Smooth muscle cell (in vitro differentiated cells): Measurements from ENCODE around the gene C1D. TPM values are rescaled to one million over a fixed set of nuclear protein-coding genes. Genes with fewer than 3 reads are reported as not detected.

Experiments
- DNase-seq: peaks from one replicate; lab custom pipeline; 2025; ENCODE audit not compliant: unreplicated experiment; lab: John Stamatoyannopoulos, UW
- H2AFZ ChIP-seq: fragments of 200-600 bp; sonication (generic); 2 replicates; pipeline ENCODE4 v1.6.0; 2016; ENCODE audit warnings: antibody characterized with exemption, low read depth, mild to moderate bottlenecking
- H3F3A ChIP-seq: fragments of 200-600 bp; sonication (generic); 2 replicates; pipeline ENCODE4 v1.6.0; 2017; ENCODE audit warnings: antibody characterized with exemption, low read depth
- H3K27ac ChIP-seq: fragments of 200-600 bp; sonication (generic); 2 replicates; pipeline ENCODE4 v1.5.1; 2016; ENCODE audit warnings: low read depth, mild to moderate bottlenecking
- H3K27me3 ChIP-seq: fragments of 200-600 bp; sonication (generic); 2 replicates; pipeline ENCODE4 v1.6.1; 2016; ENCODE audit warnings: low read depth, mild to moderate bottlenecking
- H3K36me3 ChIP-seq: fragments of 200-600 bp; sonication (generic); 2 replicates; pipeline ENCODE4 v1.5.1; 2016; ENCODE audit warnings: low read depth
- H3K4me1 ChIP-seq: fragments of 200-600 bp; sonication (generic); 2 replicates; pipeline ENCODE4 v1.5.1; 2016; ENCODE audit warnings: low read depth
- H3K4me2 ChIP-seq: fragments of 200-600 bp; sonication (generic); 2 replicates; pipeline ENCODE4 v1.6.0; 2016; ENCODE audit warnings: mild to moderate bottlenecking
- H3K4me3 ChIP-seq: fragments of 200-600 bp; sonication (generic); 2 replicates; pipeline ENCODE4 v1.5.1; 2016; ENCODE audit warnings: mild to moderate bottlenecking
- H3K79me2 ChIP-seq: fragments of 200-600 bp; sonication (generic); 2 replicates; pipeline ENCODE4 v1.6.0; 2016; ENCODE audit warnings: low read depth, mild to moderate bottlenecking
- H3K9ac ChIP-seq: fragments of 200-600 bp; sonication (generic); 2 replicates; pipeline ENCODE4 v1.6.0; 2016; ENCODE audit warnings: low read depth
- H3K9me3 ChIP-seq: fragments of 200-600 bp; sonication (generic); replicated peaks from 2 replicates; pipeline ENCODE4 v1.5.1; 2016; ENCODE audit warnings: low read depth
- H4K20me1 ChIP-seq: fragments of 200-600 bp; sonication (generic); 2 replicates; pipeline ENCODE4 v1.6.0; 2016; ENCODE audit warnings: low read depth
- WGBS: methylation state at CpG from one replicate; pipeline ENCODE4 v1.1.7; 2016; ENCODE audit warnings: low lambda C conversion rate; 5-methylcytosine and 5-hydroxymethylcytosine counted together
- polyA plus RNA-seq: library from polyadenylated mRNA; unstranded; fragments of >200 nt; fragmentation: Nextera tagmentation; extraction: Ambion mirVana; gene quantifications from 2 replicates; pipeline ENCODE4 v1.2.1, GENCODE V29; 2016
- total RNA-seq: library from RNA; depleted of rRNA; stranded (reverse); fragments of >200 nt; gene quantifications from 2 replicates; pipeline ENCODE4 v1.2.3, GENCODE V29; 2014
- TF ChIP-seq, protein P1 (sequence below): fragments of 200-600 bp; sonication (generic); IDR thresholded peaks from 2 replicates; pipeline ENCODE4 v1.5.1; 2017; ENCODE audit warnings: borderline replicate concordance, mild to moderate bottlenecking, antibody characterized with exemption; ENCODE audit not compliant: insufficient read depth, poor library complexity, severe bottlenecking

Gene C1D
- total and polyA plus RNA-seq, 2 experiments from 2014 or later, result 25.8 to 53.8 TPM

- H3F3A ChIP-seq, result no peaks in the 10 kb centered on the region
- no peak overlapping the region for H3K4me2 ChIP-seq
- WGBS, result 85% methylated on average over 2 of the region's 2 CpGs
- H3K9me3 ChIP-seq, result no peaks in the 10 kb centered on the region
- no peak overlapping the region for H3K9ac ChIP-seq
- no peaks in the 10 kb centered on the region for H3K27me3 ChIP-seq
- no peak for DNase-seq
- TF ChIP-seq, protein P1, sequence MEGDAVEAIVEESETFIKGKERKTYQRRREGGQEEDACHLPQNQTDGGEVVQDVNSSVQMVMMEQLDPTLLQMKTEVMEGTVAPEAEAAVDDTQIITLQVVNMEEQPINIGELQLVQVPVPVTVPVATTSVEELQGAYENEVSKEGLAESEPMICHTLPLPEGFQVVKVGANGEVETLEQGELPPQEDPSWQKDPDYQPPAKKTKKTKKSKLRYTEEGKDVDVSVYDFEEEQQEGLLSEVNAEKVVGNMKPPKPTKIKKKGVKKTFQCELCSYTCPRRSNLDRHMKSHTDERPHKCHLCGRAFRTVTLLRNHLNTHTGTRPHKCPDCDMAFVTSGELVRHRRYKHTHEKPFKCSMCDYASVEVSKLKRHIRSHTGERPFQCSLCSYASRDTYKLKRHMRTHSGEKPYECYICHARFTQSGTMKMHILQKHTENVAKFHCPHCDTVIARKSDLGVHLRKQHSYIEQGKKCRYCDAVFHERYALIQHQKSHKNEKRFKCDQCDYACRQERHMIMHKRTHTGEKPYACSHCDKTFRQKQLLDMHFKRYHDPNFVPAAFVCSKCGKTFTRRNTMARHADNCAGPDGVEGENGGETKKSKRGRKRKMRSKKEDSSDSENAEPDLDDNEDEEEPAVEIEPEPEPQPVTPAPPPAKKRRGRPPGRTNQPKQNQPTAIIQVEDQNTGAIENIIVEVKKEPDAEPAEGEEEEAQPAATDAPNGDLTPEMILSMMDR, result no peak
- H3K4me1 ChIP-seq, result no peaks in the 10 kb centered on the region
- H3K79me2 ChIP-seq, result no peaks in the 10 kb centered on the region
- no peaks in the 10 kb centered on the region for H3K36me3 ChIP-seq
- H3K4me3 ChIP-seq, result no peak overlapping the region
- H2AFZ ChIP-seq, result no peak overlapping the region
- no peaks in the 10 kb centered on the region for H4K20me1 ChIP-seq
- H3K27ac ChIP-seq, result no peak overlapping the region
Measured at GRCh38 chr2:68093634-68094033, 30.8 kb upstream of the C1D start.

DNA sequence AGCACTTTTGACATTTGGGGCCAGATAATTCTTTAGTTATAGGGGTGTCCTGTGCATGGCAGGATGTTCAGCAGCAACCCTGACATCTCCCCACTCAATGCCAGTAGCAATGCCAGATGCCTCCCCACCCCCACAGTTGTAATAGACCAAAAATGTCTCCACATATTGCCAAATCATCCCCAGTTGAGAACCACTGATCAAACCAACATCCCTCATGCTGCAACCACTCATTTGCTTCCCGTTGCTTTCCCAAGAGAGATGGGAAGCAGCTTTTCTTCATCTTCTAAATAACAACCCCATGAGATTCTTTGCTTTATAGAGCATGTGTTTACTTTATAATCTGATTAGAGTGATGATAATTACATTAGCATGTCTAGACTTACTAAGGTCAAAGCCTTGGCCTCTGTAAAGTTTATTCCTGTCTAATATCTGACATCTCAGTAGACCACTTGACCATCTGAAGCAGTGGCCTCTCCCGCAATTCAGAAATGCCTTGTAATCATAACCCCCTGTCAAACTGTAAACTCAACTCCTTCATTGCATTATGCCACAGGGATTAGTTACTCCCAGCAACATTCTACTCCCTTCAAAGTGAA lies 28.7 kb upstream of the C1D start:
- WGBS, result 65% methylated on average over 2 of the region's 2 CpGs
- H3K36me3 ChIP-seq, result no peaks in the 10 kb centered on the region
- no peak for DNase-seq

GRCh38 chr2:68089961-68090360 lies 27.2 kb upstream of the C1D start:
- Histone ChIP-seq H3K79me2 (no peaks in the 10 kb centered on the region), H3K27ac (no peak overlapping the region), H3K9me3 (no peaks in the 10 kb centered on the region), H3K4me1 (no peaks in the 10 kb centered on the region), H2AFZ (no peak overlapping the region), H3F3A (no peaks in the 10 kb centered on the region), H3K36me3 (no peaks in the 10 kb centered on the region), H3K4me3 (no peak overlapping the region), H3K27me3 (peaks cover 5% of the 10 kb centered on the region), H3K4me2 (no peak overlapping the region), H3K9ac (no peak overlapping the region), H4K20me1 (no peaks in the 10 kb centered on the region)
- 93% methylated on average over 1 of the region's 1 CpG for WGBS
- TF ChIP-seq, protein P1, result no peak
- no peak for DNase-seq

More for the DNA sequence above, 28.7 kb upstream of the C1D start:
- peaks cover 5% of the 10 kb centered on the region for H3K27me3 ChIP-seq
- TF ChIP-seq, protein P1, result no peak
- no peaks in the 10 kb centered on the region for H4K20me1 ChIP-seq
- no peaks in the 10 kb centered on the region for H3K9me3 ChIP-seq
- H2AFZ ChIP-seq, result no peak overlapping the region
- H3K79me2 ChIP-seq, result no peaks in the 10 kb centered on the region
- no peak overlapping the region for H3K4me2 ChIP-seq
- no peak overlapping the region for H3K9ac ChIP-seq
- H3K4me3 ChIP-seq, result no peak overlapping the region
- H3K27ac ChIP-seq, result no peak overlapping the region
- no peaks in the 10 kb centered on the region for H3K4me1 ChIP-seq
- no peaks in the 10 kb centered on the region for H3F3A ChIP-seq

- no peaks in the 10 kb centered on the region for H3K9me3 ChIP-seq
- H3K27ac ChIP-seq, result no peak overlapping the region
- H3F3A ChIP-seq, result no peaks in the 10 kb centered on the region
- H3K36me3 ChIP-seq, result no peaks in the 10 kb centered on the region
- no peak overlapping the region for H3K4me2 ChIP-seq
- no peak overlapping the region for H2AFZ ChIP-seq
- H3K4me3 ChIP-seq, result no peak overlapping the region
- H3K79me2 ChIP-seq, result no peaks in the 10 kb centered on the region
- H4K20me1 ChIP-seq, result no peaks in the 10 kb centered on the region
- no peak overlapping the region for H3K9ac ChIP-seq
- TF ChIP-seq, protein P1, result no peak
- H3K27me3 ChIP-seq, result peaks cover 5% of the 10 kb centered on the region
- 50% methylated on average over 2 of the region's 2 CpGs for WGBS
- DNase-seq, result no peak
- no peaks in the 10 kb centered on the region for H3K4me1 ChIP-seq
Measured at GRCh38 chr2:68088940-68089339, 26.1 kb upstream of the C1D start.
